RWPE1 (cell line): Measurements from ENCODE around the gene WTAP.
A peak's percentile ranks its signal among the peaks of the same experiment; 100 is the strongest.
"Not testable (repeated sequence)": the region's sequence is repeated elsewhere in the genome, so short reads cannot be mapped to it uniquely, and the experiment has no call there.

Experiments
- CTCF ChIA-PET: fragments of 350-600 bp; sonication (Branson Sonifier 250); formaldehyde crosslinking; extraction: SDS; loops from one replicate; lab custom pipeline; 2021; lab: Yijun Ruan, JAX
- POLR2A ChIA-PET: fragments of 400-600 bp; formaldehyde crosslinking; extraction: SDS; loops from one replicate; lab custom pipeline; 2020; ENCODE audit warnings: antibody characterized with exemption; ENCODE audit not compliant: low non-redundant PET; lab: Yijun Ruan, JAX
- DNase-seq: peaks from one replicate; pipeline ENCODE4 v3.0.0; 2012; ENCODE audit warnings: low spot score
- H3K27ac ChIP-seq: fragments of 450-650 bp; 2 replicates; pipeline ENCODE4 v1.5.1; 2017
- TF ChIP-seq, protein P1 (sequence below): fragments of 450-650 bp; conservative IDR thresholded peaks from 2 replicates; pipeline ENCODE4 v1.5.1; 2017; ENCODE audit warnings: low read depth, mild to moderate bottlenecking

Gene WTAP

DNA sequence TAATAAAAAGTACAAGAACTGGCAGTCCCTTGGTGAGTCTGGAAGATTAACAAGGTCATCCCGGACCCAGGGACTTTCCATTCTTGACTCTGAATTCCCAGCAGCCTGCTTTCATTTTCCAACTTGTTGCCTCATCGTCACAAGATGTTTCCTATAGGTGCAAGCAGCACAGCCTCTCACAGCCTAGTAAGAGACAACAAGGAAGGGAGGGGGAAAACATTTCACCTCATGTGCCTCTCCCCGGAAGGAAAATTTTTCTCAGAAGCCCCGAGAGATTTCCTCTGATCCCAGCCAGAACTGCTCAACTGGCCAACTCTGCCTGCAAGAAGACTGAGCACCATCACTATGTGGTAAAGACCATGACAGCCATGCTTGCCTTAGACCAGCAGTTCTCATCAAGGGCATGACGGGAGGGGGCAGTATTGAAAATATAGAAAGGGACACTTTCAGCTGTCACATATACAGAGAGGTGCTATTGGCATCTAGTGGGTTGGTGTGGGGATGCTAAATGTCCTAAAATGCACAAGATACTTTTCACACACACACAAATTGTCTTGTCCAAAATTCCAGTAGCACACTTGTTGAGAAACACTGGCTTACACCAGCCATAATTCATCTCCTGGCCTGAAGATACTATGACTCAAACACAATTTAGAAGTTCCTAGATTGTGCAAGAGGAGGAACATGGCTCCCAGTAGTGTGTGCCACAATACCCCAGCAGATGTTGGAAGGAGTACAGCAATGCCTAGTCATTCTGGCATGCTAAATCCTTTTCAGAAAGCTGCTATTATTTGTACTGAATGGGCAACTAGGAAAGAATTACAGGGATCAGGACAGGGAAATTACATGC, 10.8 kb upstream of the WTAP start:
- H3K27ac ChIP-seq: peak overlapping the region; percentile 84
- CTCF ChIA-PET: no interaction called here
- TF ChIP-seq, protein P1, sequence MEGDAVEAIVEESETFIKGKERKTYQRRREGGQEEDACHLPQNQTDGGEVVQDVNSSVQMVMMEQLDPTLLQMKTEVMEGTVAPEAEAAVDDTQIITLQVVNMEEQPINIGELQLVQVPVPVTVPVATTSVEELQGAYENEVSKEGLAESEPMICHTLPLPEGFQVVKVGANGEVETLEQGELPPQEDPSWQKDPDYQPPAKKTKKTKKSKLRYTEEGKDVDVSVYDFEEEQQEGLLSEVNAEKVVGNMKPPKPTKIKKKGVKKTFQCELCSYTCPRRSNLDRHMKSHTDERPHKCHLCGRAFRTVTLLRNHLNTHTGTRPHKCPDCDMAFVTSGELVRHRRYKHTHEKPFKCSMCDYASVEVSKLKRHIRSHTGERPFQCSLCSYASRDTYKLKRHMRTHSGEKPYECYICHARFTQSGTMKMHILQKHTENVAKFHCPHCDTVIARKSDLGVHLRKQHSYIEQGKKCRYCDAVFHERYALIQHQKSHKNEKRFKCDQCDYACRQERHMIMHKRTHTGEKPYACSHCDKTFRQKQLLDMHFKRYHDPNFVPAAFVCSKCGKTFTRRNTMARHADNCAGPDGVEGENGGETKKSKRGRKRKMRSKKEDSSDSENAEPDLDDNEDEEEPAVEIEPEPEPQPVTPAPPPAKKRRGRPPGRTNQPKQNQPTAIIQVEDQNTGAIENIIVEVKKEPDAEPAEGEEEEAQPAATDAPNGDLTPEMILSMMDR: no peak
- POLR2A ChIA-PET: interaction anchor here (0.6 kb wide), 1 partner anchor 16 kb away, joined by 3 read pairs; no protein-coding TSS in a partner anchor
- DNase-seq: peak; percentile 78

DNA sequence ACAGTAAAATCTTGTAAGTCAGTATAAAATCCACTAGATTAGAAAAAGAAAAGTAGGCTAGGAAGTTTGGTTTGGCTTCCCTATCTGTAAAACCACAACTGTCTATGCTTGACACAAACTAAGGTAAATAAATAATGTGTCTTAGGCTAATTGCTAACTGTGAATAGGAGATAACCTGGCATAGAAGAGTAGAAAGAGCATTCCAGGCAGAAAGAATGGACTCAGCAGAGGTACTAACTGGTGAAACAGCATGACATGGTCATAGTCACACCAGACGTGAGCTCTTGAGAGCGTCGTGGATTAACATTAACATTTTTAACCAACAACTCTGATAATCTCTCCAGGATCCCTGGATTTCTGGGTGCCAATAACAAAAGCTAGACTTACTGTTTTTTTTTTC, 8.7 kb upstream of the WTAP start:
- H3K27ac ChIP-seq: no peak overlapping the region
- ChIA-PET POLR2A (no interaction called here), CTCF (interaction anchor here (0.6 to 1.0 kb wide), 3 partner anchors 27 to 397 kb away, joined by 3 to 4 read pairs (median 3); no protein-coding TSS in a partner anchor)
- TF ChIP-seq, protein P1: no peak
- no peak for DNase-seq

DNA sequence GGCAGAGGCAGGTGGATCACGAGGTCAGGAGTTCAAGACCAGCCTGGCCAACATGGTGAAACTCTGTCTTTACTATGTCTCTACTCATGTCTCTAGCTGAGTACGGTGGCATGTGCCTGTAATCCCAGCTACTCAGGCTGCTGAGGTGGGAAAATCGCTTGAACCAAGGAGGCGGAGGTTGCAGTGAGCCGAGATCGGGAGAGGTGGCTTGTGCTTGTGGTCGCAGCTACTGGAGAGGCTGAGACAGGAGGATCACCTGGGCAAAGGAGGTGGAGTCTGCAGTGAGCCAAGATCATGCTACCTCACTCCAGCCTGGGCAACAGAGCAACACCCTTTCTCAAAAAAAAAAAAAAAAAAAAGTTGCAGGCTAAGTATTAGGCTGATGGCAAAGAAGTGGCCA, 8.0 kb upstream of the WTAP start:
- ChIA-PET CTCF (interaction anchor here (0.6 to 1.0 kb wide), 2 partner anchors 28 to 367 kb away, joined by 3 to 4 read pairs; no protein-coding TSS in a partner anchor), POLR2A (no interaction called here)
- 0 out of 2 replicates have a peak overlapping the region, but pooled peaks have one; percentile 21 for H3K27ac ChIP-seq
- TF ChIP-seq, protein P1: no peak
- DNase-seq: no peak

DNA sequence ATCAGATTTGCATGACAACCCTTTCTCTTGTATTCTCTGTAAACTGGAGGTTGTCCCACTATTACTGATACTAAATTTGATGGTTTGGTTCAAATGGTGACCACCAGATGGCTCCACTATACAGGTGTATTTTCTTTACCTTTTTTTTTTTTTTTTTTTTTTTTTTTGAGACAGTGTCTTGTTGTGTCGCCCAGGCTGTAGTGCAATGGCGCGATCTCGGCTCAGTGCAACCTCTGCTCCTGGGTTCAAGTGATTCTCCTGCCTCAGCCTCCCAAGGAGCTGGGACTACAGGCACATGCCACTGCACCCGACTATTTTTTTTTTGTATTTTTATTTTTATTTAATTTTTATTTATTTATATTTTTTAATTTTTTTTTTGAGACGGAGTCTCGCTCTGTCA, 6.6 kb upstream of the WTAP start:
- POLR2A ChIA-PET: no interaction called here
- peak; percentile 59 for DNase-seq
- H3K27ac ChIP-seq: peak overlapping the region; percentile 6; the same call in 1 of the 2 replicates
- CTCF ChIA-PET: interaction anchor here (0.6 to 1.2 kb wide), 6 partner anchors 9 to 548 kb away, joined by 3 to 8 read pairs (median 3); no protein-coding TSS in a partner anchor
- TF ChIP-seq, protein P1: peak; percentile 58

DNA sequence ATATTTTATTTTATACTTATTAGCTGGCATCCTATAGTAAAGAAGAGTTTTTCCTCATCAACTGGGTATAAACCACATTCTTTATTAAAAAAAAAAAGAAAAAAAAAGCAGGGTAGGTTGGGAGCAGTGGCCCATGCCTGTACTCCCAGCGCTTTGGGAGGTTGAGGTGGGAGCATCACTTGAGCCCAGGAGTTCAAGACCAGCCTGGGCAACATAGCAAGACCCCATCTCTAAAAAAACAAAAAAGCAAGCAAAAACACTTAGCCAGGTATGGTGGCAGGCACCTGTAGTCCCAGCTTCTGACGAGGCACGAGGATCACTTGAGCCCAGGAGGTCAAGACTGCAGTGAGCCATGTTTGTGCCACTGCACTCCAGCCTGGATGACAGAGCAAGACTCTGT, 5.3 kb upstream of the WTAP start:
- POLR2A ChIA-PET, CTCF ChIA-PET, H3K27ac ChIP-seq, DNase-seq: not testable (repeated sequence)

DNA sequence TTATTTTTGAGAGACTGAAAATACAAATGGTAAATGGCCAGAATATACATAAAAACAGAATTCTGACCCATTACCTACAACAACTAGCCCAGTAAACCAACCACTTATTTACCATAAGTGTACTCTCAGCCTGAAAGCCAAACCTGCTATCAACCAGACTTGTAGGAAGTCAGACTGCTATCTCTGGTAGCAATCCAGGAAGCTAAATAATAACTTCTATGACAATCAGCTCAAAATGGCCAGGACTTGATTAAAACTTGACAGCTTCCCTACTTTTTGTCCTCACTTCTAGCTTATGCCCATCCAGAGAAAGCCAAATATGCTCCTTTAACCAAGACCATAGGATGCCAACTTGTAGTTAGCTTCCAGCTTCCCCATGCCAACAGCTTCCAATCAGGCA, 4.7 kb upstream of the WTAP start:
- no peak for DNase-seq
- TF ChIP-seq, protein P1: no peak
- H3K27ac ChIP-seq: no peak overlapping the region
- ChIA-PET CTCF (no interaction called here), POLR2A (no interaction called here)

DNA sequence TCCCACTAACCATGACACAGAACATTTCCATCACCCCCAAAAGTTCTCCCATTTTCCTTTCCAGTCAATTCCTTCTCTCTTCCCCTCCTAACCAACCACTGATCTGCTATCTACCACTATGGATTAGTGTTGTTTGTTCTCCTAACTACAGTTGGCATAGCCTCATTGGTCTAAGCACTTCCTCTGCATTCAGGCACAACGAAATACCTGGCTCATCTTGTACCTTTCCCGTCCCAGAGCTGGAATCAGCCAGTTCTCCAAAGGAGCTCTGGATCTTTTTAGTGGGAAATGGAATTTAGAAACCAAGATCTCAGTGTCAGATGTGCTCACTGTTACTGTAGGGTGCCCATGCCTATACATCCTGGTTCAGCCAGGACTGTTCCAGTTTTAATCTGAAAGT, 4.0 kb upstream of the WTAP start:
- H3K27ac ChIP-seq: no peak overlapping the region
- TF ChIP-seq, protein P1: no peak
- no peak for DNase-seq
- CTCF ChIA-PET: no interaction called here
- POLR2A ChIA-PET: no interaction called here
